ENCODE results near the gene EIF4G3. TPM values are rescaled to one million over a fixed set of nuclear protein-coding genes. Genes with fewer than 3 reads are reported as not detected.

EIF4G3 gene
- total RNA-seq, 1 donor from 2014 or later, result 97.4 TPM

DNA sequence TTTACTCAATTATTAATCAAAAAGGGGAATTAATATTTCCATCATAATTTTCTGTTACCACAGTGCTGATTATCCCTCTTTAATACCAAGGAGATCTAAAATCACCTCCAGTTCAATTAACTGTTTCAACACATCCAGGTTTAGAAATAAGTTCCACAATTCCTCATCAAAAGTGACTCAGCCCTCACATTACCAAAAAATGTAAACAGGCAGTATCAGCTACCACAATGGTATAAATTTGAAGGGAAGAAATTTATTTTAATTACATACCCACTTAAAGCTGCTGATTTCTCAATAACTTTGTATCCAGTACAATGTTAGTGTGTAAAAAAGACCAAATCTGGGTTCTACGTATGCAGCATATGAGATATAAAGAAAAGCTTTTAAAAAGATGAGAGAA, 51.9 kb downstream of the EIF4G3 start:
- Mint-ChIP-seq H3K4me3 (ENCODE audit: low read depth) (no peak overlapping the region), H3K4me1 (ENCODE audit: low read depth) (peaks cover 9% of the 10 kb centered on the region), H3K36me3 (ENCODE audit: insufficient read depth) (peaks cover 11% of the 10 kb centered on the region), H3K27me3 (no peaks in the 10 kb centered on the region), H3K27ac (no peak overlapping the region), H3K9me3 (ENCODE audit: low read depth) (no peaks in the 10 kb centered on the region)
- no peak for DNase-seq (ENCODE audit: low spot score, unreplicated experiment)
- no peak for TF ChIP-seq CTCF (IDR thresholded peaks at IDR 0.05; ENCODE audit: unreplicated experiment)

GRCh38 chr1:21123287-21123948, 53.3 kb downstream of the EIF4G3 start:
- H3K9me3 Mint-ChIP-seq (ENCODE audit: low read depth), result no peaks in the 10 kb centered on the region
- no peak overlapping the region for H3K4me3 Mint-ChIP-seq (ENCODE audit: low read depth)
- DNase-seq (ENCODE audit: low spot score, unreplicated experiment), result no peak
- no peak for TF ChIP-seq CTCF (IDR thresholded peaks at IDR 0.05; ENCODE audit: unreplicated experiment)
- H3K27ac Mint-ChIP-seq, result peak overlapping the region; percentile 79
- peaks cover 9% of the 10 kb centered on the region for H3K4me1 Mint-ChIP-seq (ENCODE audit: low read depth)
- no peaks in the 10 kb centered on the region for H3K27me3 Mint-ChIP-seq
- peaks cover 6% of the 10 kb centered on the region for H3K36me3 Mint-ChIP-seq (ENCODE audit: insufficient read depth)

DNA sequence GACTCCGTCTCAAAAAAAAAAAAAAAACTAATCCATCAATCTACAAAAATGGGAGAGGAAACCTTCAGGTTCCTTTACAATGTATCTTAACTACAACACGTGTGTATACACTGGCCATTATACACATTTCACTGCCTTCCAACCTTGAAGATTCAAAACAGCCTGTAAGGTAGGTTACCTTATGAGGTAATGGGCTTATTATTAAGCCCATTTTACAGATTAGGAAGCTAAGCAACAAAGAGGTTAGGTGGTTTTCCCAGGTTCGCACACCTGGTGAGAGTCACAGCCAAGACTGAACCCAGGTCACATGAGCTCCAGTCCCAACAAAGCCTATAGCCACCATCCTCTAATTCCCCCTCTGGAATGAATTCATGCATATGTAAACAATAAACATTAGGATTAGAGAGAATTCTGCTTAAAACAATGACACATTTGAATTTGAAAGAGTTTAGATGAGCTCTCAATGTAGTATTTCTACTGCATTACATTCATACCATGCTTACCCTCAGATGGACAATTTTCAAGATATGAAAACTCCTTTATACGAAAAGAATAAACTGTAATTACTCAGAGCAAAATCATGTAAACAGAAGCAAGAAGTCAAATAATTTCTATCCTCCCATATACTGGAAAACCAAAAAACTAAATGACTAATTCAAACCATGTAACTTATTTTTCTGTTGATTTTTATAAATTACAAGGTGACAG, 54.8 kb downstream of the EIF4G3 start:
- H3K4me3 Mint-ChIP-seq (ENCODE audit: low read depth), result no peak overlapping the region
- no peaks in the 10 kb centered on the region for H3K9me3 Mint-ChIP-seq (ENCODE audit: low read depth)
- TF ChIP-seq CTCF (IDR thresholded peaks at IDR 0.05; ENCODE audit: unreplicated experiment), result no peak
- H3K36me3 Mint-ChIP-seq (ENCODE audit: insufficient read depth), result peaks cover 6% of the 10 kb centered on the region
- H3K27me3 Mint-ChIP-seq, result no peaks in the 10 kb centered on the region
- no peak for DNase-seq (ENCODE audit: low spot score, unreplicated experiment)
- no peak overlapping the region for H3K27ac Mint-ChIP-seq
- H3K4me1 Mint-ChIP-seq (ENCODE audit: low read depth), result peaks cover 20% of the 10 kb centered on the region

- Mint-ChIP-seq H3K4me1 (ENCODE audit: low read depth) (peaks cover 21% of the 10 kb centered on the region), H3K4me3 (ENCODE audit: low read depth) (no peak overlapping the region), H3K27me3 (no peaks in the 10 kb centered on the region), H3K36me3 (ENCODE audit: insufficient read depth) (peaks cover 5% of the 10 kb centered on the region), H3K27ac (peak overlapping the region; percentile 81), H3K9me3 (ENCODE audit: low read depth) (no peaks in the 10 kb centered on the region)
- no peak for TF ChIP-seq CTCF (IDR thresholded peaks at IDR 0.05; ENCODE audit: unreplicated experiment)
- no peak for DNase-seq (ENCODE audit: low spot score, unreplicated experiment)
Observed at GRCh38 chr1:21118167-21118566, 58.5 kb downstream of the EIF4G3 start.

GRCh38 chr1:21117597-21118001, 59.1 kb downstream of the EIF4G3 start:
- Mint-ChIP-seq H3K27ac (peak overlapping the region; percentile 81), H3K4me1 (ENCODE audit: low read depth) (peaks cover 21% of the 10 kb centered on the region), H3K4me3 (ENCODE audit: low read depth) (no peak overlapping the region), H3K9me3 (ENCODE audit: low read depth) (no peaks in the 10 kb centered on the region), H3K36me3 (ENCODE audit: insufficient read depth) (peaks cover 5% of the 10 kb centered on the region), H3K27me3 (no peaks in the 10 kb centered on the region)
- DNase-seq (ENCODE audit: low spot score, unreplicated experiment), result no peak
- TF ChIP-seq CTCF (IDR thresholded peaks at IDR 0.05; ENCODE audit: unreplicated experiment), result no peak

All from progenitor cell of endocrine pancreas (in vitro differentiated cells).